Keratinocyte (primary cell): ENCODE data around the gene FMN1.

Source experiments
- CTCF ChIP-seq, 3 experiments: IDR thresholded peaks in 1 of 3; conservative IDR thresholded peaks in 1 of 3; optimal IDR thresholded peaks in 1 of 3; 2 replicates in 2 of 3; 3 replicates in 1 of 3; pipeline versions ENCODE3 to v1.5.1; 2011; ENCODE audit warnings: low read length in 3 of 3, mild to moderate bottlenecking in 3 of 3, moderate library complexity in 2 of 3, control low read depth in 1 of 3, inconsistent platforms in 1 of 3; ENCODE audit not compliant: insufficient read depth in 2 of 3; ENCODE audit errors: extremely low read depth in 1 of 3
- EZH2 ChIP-seq: IDR thresholded peaks from one replicate; pipeline ENCODE4 v1.6.1; 2012; ENCODE audit warnings: inconsistent platforms, mild to moderate bottlenecking, low read length, moderate library complexity

DNA sequence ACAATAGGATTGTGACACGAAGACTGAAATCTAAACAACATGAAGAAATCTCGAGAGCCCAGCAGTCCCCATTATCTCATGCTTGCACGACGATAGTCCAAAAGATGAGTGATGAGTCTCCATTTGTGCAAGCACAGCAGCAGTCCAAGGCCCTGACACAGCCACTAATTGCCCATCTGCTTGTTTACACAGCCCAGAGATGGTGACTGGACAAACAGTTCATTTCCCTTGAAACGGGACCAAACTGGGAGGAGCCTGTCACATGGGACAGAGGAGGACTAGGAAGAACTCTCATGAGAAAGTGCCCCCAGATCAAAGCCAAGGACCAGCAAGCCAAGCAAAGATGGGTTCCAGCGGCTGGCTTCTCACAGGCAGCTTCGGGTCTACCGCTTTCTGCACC lies 355.7 kb downstream of the FMN1 start:
- TF ChIP-seq CTCF (optimal IDR thresholded peaks at IDR 0.05 in 1 of 3, IDR thresholded peaks at IDR 0.05 in 1 of 3, conservative IDR thresholded peaks at IDR 0.05 in 1 of 3; ENCODE audit: extremely low read depth in 1 of 3, insufficient read depth in 2 of 3, low read length in 3 of 3) = no peak
- TF ChIP-seq EZH2 = no peak
